AG04449 (cell line): ENCODE results near the gene SH2D6.
A peak's percentile ranks its signal among the peaks of the same experiment; 100 is the strongest.

Experiments used
- CTCF ChIA-PET: fragments of 350-600 bp; formaldehyde crosslinking; extraction: SDS; loops from one replicate; lab custom pipeline; 2021; ENCODE audit warnings: antibody characterized with exemption; lab: Yijun Ruan, JAX
- POLR2A ChIA-PET: fragments of 400-600, 350-600 bp; formaldehyde crosslinking; extraction: SDS; loops from one replicate; lab custom pipeline; 2020; ENCODE audit warnings: antibody characterized with exemption, inconsistent platforms; lab: Yijun Ruan, JAX
- DNase-seq: peaks from one replicate; pipeline ENCODE4 v3.0.0-alpha.2; 2010; ENCODE audit warnings: low read depth, low spot score
- H3K4me3 ChIP-seq: 2 replicates; pipeline ENCODE4 v1.5.1; 2011; ENCODE audit warnings: low read depth, mild to moderate bottlenecking, control low read depth, low read length
- TF ChIP-seq, protein P1 (sequence below): IDR thresholded peaks from one replicate; pipeline ENCODE4 v1.5.1; 2011; ENCODE audit warnings: mild to moderate bottlenecking, moderate library complexity, low read length, control low read depth, inconsistent platforms; ENCODE audit not compliant: insufficient read depth; ENCODE audit errors: missing control alignments

The SH2D6 gene

GRCh38 chr2:85434696-85435095, 16.2 kb downstream of the SH2D6 start:
- CTCF ChIA-PET: interaction anchor here (0.6 to 34.9 kb wide), 5 partner anchors 9 to 113 kb away, joined by 3 to 922 read pairs (median 3); partner anchors contain the start of genes GGCX and MAT2A
- TF ChIP-seq, protein P1, sequence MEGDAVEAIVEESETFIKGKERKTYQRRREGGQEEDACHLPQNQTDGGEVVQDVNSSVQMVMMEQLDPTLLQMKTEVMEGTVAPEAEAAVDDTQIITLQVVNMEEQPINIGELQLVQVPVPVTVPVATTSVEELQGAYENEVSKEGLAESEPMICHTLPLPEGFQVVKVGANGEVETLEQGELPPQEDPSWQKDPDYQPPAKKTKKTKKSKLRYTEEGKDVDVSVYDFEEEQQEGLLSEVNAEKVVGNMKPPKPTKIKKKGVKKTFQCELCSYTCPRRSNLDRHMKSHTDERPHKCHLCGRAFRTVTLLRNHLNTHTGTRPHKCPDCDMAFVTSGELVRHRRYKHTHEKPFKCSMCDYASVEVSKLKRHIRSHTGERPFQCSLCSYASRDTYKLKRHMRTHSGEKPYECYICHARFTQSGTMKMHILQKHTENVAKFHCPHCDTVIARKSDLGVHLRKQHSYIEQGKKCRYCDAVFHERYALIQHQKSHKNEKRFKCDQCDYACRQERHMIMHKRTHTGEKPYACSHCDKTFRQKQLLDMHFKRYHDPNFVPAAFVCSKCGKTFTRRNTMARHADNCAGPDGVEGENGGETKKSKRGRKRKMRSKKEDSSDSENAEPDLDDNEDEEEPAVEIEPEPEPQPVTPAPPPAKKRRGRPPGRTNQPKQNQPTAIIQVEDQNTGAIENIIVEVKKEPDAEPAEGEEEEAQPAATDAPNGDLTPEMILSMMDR: no peak
- no peak for DNase-seq
- no peak overlapping the region for H3K4me3 ChIP-seq
- POLR2A ChIA-PET: interaction anchor here (1.3 to 5.6 kb wide), 3 partner anchors 105 to 111 kb away, joined by 3 to 47 read pairs (median 4); partner anchors contain the start of gene MAT2A

DNA sequence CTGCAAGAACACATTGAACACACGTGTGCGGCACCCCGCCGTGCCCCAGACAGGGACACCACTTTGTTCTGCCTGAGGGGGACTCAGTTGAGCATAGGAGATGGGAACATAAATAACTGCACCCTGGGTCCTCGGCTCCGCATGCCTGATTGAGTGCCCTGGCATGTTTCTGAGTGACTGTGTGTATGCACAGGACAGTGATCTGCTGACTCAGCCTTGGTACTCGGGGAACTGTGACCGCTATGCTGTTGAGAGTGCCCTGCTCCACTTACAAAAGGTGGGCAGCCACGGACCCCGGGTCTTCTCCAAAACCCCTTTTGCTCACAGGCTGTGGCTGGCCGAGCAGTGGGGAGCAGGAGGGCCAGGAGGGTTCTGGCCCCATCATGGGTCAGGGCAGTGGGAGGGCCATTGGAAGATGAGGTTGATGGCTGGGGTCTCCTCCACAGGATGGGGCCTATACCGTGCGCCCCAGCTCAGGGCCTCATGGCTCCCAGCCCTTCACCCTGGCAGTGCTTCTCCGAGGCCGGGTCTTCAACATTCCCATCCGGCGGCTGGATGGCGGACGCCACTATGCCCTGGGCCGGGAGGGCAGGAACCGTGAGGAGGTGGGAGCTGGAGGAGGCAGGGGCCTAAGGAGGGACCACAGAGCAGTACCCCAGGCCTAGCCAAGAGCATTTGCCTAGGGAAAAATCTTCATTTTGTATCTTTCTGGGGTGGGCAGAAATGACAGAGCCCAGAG, 16.9 kb downstream of the SH2D6 start:
- TF ChIP-seq, protein P1: no peak
- ChIA-PET CTCF (interaction anchor here (1.0 to 34.9 kb wide), 3 partner anchors 10 to 113 kb away, joined by 3 to 922 read pairs (median 23); partner anchors contain the start of genes GGCX and MAT2A), POLR2A (interaction anchor here (5.6 kb wide), 1 partner anchor 104 kb away, joined by 47 read pairs; the partner anchor contains the start of gene MAT2A)
- H3K4me3 ChIP-seq: no peak overlapping the region
- no peak for DNase-seq

- ChIA-PET POLR2A (interaction anchor here (1.7 to 3.9 kb wide), 2 partner anchors 104 to 114 kb away, joined by 5 to 47 read pairs; partner anchors contain the start of gene MAT2A), CTCF (interaction anchor here (3.9 to 34.9 kb wide), 2 partner anchors 16 to 112 kb away, joined by 23 to 922 read pairs; partner anchors contain the start of genes GGCX and MAT2A)
- DNase-seq: no peak
- no peak overlapping the region for H3K4me3 ChIP-seq
- TF ChIP-seq, protein P1: no peak
Observed at GRCh38 chr2:85435981-85436835, 17.7 kb downstream of the SH2D6 start.

GRCh38 chr2:85436836-85437487, 18.4 kb downstream of the SH2D6 start:
- H3K4me3 ChIP-seq: no peak overlapping the region
- TF ChIP-seq, protein P1: no peak
- no peak for DNase-seq
- POLR2A ChIA-PET: interaction anchor here (0.7 to 3.9 kb wide), 7 partner anchors 9 to 113 kb away, joined by 3 to 47 read pairs (median 4); partner anchors contain the start of gene MAT2A
- CTCF ChIA-PET: interaction anchor here (0.6 to 34.9 kb wide), 4 partner anchors 9 to 111 kb away, joined by 3 to 922 read pairs (median 9); partner anchors contain the start of genes GGCX and MAT2A

DNA sequence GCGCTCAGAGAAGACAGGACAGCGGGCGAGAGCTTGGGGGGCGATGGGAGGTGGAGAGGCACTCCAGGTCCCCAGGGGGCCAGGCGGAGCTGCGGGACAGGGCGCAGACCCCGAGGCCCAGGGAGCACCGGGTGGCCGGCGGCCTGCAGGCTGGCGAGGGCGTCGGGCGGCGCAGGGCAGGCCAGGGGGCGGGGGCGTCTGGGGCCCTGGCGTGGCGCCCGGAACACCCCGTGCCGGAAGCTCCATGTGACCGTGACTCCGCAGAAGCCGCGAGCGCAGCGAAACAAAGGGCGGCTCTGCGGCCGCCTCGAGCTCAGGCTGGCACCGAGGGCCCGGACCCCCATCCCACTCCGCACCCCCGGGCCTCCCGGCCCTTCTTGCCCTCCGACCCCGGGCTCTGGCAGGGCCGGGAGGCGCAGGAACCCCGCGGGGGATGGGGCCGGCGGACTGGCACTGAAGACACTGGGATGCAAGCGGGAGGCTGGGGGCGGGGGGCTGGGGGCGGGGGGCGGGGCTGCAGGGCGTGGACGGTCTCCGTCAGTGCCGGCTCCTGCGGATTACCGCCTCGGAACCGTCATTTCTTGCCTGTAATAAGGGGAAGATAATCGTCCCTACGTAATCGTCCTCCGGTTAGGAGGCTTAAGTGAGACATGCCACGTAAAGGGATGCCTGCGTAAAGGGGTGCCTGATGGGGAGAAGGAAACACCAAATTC, 19.1 kb downstream of the SH2D6 start:
- TF ChIP-seq, protein P1: no peak
- ChIA-PET POLR2A (interaction anchor here (0.7 to 3.9 kb wide), 8 partner anchors 8 to 112 kb away, joined by 3 to 47 read pairs (median 4); partner anchors contain the start of gene MAT2A), CTCF (interaction anchor here (0.6 to 34.9 kb wide), 4 partner anchors 10 to 110 kb away, joined by 3 to 922 read pairs (median 9); partner anchors contain the start of genes GGCX and MAT2A)
- peak overlapping the region; percentile 45 for H3K4me3 ChIP-seq
- no peak for DNase-seq
